ENCODE results near the gene PTPRD.

GRCh38 chr9:8943392-8943791 is 1669.4 kb downstream of the PTPRD start:
- no peak for TF ChIP-seq CTCF (IDR thresholded peaks at IDR 0.05 in 2 of 3, conservative IDR thresholded peaks at IDR 0.05 in 1 of 3; ENCODE audit: borderline replicate concordance in 1 of 3, insufficient read depth in 1 of 3, low read depth in 2 of 3, low read length in 2 of 3)
- TF ChIP-seq POLR2A (IDR thresholded peaks at IDR 0.05; ENCODE audit: borderline replicate concordance, extremely low read depth, insufficient read depth, insufficient read length), result no peak
- TF ChIP-seq POLR2AphosphoS5 (IDR thresholded peaks at IDR 0.05; ENCODE audit: low read depth, low read length), result no peak
- TF ChIP-seq SP1 (IDR thresholded peaks at IDR 0.05; ENCODE audit: low read depth), result no peak
